NT2/D1 (cell line): Measurements from ENCODE around the gene TYRO3.

ENCODE experiments used
- SUZ12 ChIP-seq: IDR thresholded peaks from 2 replicates; pipeline ENCODE4 v1.6.1; 2011; ENCODE audit not compliant: insufficient read length, insufficient read depth; ENCODE audit errors: extremely low read depth
- YY1 ChIP-seq: IDR thresholded peaks from 2 replicates; pipeline ENCODE4 v1.6.1; 2011; ENCODE audit not compliant: insufficient read length, insufficient read depth
- ZNF274 ChIP-seq: IDR thresholded peaks from 2 replicates; pipeline ENCODE4 v1.6.1; 2011; ENCODE audit warnings: mild to moderate bottlenecking, low read depth, low read length

- no peak for TF ChIP-seq YY1
- TF ChIP-seq ZNF274, result no peak
- no peak for TF ChIP-seq SUZ12
Measured at GRCh38 chr15:41622901-41623300, 63.9 kb downstream of the TYRO3 start.
